Measurements from ENCODE around the gene GRHL1. TPM values are rescaled to one million over a fixed set of nuclear protein-coding genes. Genes with fewer than 3 reads are reported as not detected.

The GRHL1 gene
- polyA plus RNA-seq: 2.6 to 15.1 TPM (median 7.8 TPM) in 3 replicates
- 49.7 TPM for polyA plus RNA-seq (2011; ENCODE audit: low read depth)
- polyA plus RNA-seq (2011; cell fraction: cytosol; rRNA removed): 2.1 and 5.7 TPM in 2 replicates
- 12.8 and 15.7 TPM in 2 replicates for polyA plus RNA-seq (2011; cell fraction: nucleus; rRNA removed)
- 1.8 and 56.4 TPM in 2 replicates for polyA plus RNA-seq (2012; ENCODE audit: low replicate concordance)
- polyA minus RNA-seq: 9.2 to 23.4 TPM (median 16.0 TPM) in 3 replicates
- 1.3 TPM for polyA minus RNA-seq (2011; cell fraction: cytosol; rRNA and poly(A)+ RNA removed)
- polyA minus RNA-seq (2011; cell fraction: nucleus; rRNA and poly(A)+ RNA removed): 11.9 TPM in 2 replicates

- H3K9ac ChIP-seq (ENCODE audit: control insufficient read depth, extremely low read depth, insufficient read depth, low read length): peak within 1 kb of the TSS; percentile 56
- DNase-seq (ENCODE audit: low read depth, low spot score): no peak
- FAIRE-seq: no peak
- no peaks in the 10 kb centered on the region for H3K79me2 ChIP-seq (ENCODE audit: control insufficient read depth, insufficient read depth, low read length)
- no peaks in the 10 kb centered on the region for H3K9me3 ChIP-seq (ENCODE audit: control insufficient read depth, low read depth, low read length)
- peaks cover 2% of the 10 kb centered on the region for H3K4me1 ChIP-seq (ENCODE audit: control insufficient read depth, extremely low read depth, insufficient read depth, low read length)
- H3K27me3 ChIP-seq (ENCODE audit: control insufficient read depth, extremely low read depth, insufficient read depth, low read length): no peaks in the 10 kb centered on the region
- dilution Hi-C loops (cut with MboI; ENCODE audit: extremely low pct_ligation_motif_present, low sequenced_read_pairs): no loop called here
- H3K27ac ChIP-seq (ENCODE audit: control insufficient read depth, insufficient read depth, low read length): no peak within 1 kb of the TSS
- peak within 1 kb of the TSS; percentile 72 for H2AFZ ChIP-seq (ENCODE audit: control insufficient read depth, low read length)
- no peak for TF ChIP-seq CTCF (optimal IDR thresholded peaks at IDR 0.05 in 1 of 3, IDR thresholded peaks at IDR 0.05 in 1 of 3, conservative IDR thresholded peaks at IDR 0.05 in 1 of 3; ENCODE audit: extremely low read depth in 1 of 3, insufficient read depth in 2 of 3, low read length in 3 of 3)
- no peak for TF ChIP-seq EZH2 (IDR thresholded peaks at IDR 0.05; ENCODE audit: low read length)
- H3K4me2 ChIP-seq (ENCODE audit: control insufficient read depth, extremely low read depth, insufficient read depth, low read depth, low read length): peak within 1 kb of the TSS; percentile 71
- no peaks in the 10 kb centered on the region for H3K9me1 ChIP-seq (ENCODE audit: control insufficient read depth, extremely low read depth, insufficient read depth, low read length)
- H3K36me3 ChIP-seq (ENCODE audit: control insufficient read depth in 2 of 2, extremely low read depth in 1 of 2, insufficient read depth in 2 of 2, low read length in 2 of 2): no peaks in the 10 kb centered on the region
- peak within 1 kb of the TSS; percentile 50 to 72 (median 59) for H3K4me3 ChIP-seq (ENCODE audit: control insufficient read depth in 2 of 3, extremely low read depth in 1 of 3, insufficient read depth in 2 of 3, low read depth in 1 of 3, low read length in 3 of 3)
- no peaks in the 10 kb centered on the region for H4K20me1 ChIP-seq (ENCODE audit: control insufficient read depth, extremely low read depth, insufficient read depth, low read length)
Observed at GRCh38 chr2:9951522-9952285, at the start of gene GRHL1. GRHL1 (plus strand) TSS chr2:9951693; CDS start chr2:9951834, 141 bp downstream.

- H3K4me2 ChIP-seq (ENCODE audit: control insufficient read depth, extremely low read depth, insufficient read depth, low read depth, low read length): no peak overlapping the region
- no peaks in the 10 kb centered on the region for H3K79me2 ChIP-seq (ENCODE audit: control insufficient read depth, insufficient read depth, low read length)
- H3K27ac ChIP-seq (ENCODE audit: control insufficient read depth, insufficient read depth, low read length): no peak overlapping the region
- no peaks in the 10 kb centered on the region for H3K27me3 ChIP-seq (ENCODE audit: control insufficient read depth, extremely low read depth, insufficient read depth, low read length)
- no peaks in the 10 kb centered on the region for H3K36me3 ChIP-seq (ENCODE audit: control insufficient read depth in 2 of 2, extremely low read depth in 1 of 2, insufficient read depth in 2 of 2, low read length in 2 of 2)
- no peaks in the 10 kb centered on the region for H4K20me1 ChIP-seq (ENCODE audit: control insufficient read depth, extremely low read depth, insufficient read depth, low read length)
- FAIRE-seq (no peak), DNase-seq (ENCODE audit: low read depth, low spot score) (no peak)
- no peaks in the 10 kb centered on the region for H3K4me1 ChIP-seq (ENCODE audit: control insufficient read depth, extremely low read depth, insufficient read depth, low read length)
- H3K9ac ChIP-seq (ENCODE audit: control insufficient read depth, extremely low read depth, insufficient read depth, low read length): no peak overlapping the region
- H3K9me1 ChIP-seq (ENCODE audit: control insufficient read depth, extremely low read depth, insufficient read depth, low read length): no peaks in the 10 kb centered on the region
- dilution Hi-C loops (cut with MboI; ENCODE audit: extremely low pct_ligation_motif_present, low sequenced_read_pairs): no loop called here
- no peaks in the 10 kb centered on the region for H3K9me3 ChIP-seq (ENCODE audit: control insufficient read depth, low read depth, low read length)
- no peak overlapping the region for H2AFZ ChIP-seq (ENCODE audit: control insufficient read depth, low read length)
- TF ChIP-seq EZH2 (IDR thresholded peaks at IDR 0.05; ENCODE audit: low read length): no peak
- no peak for TF ChIP-seq CTCF (optimal IDR thresholded peaks at IDR 0.05 in 1 of 3, IDR thresholded peaks at IDR 0.05 in 1 of 3, conservative IDR thresholded peaks at IDR 0.05 in 1 of 3; ENCODE audit: extremely low read depth in 1 of 3, insufficient read depth in 2 of 3, low read length in 3 of 3)
- H3K4me3 ChIP-seq (ENCODE audit: control insufficient read depth in 2 of 3, extremely low read depth in 1 of 3, insufficient read depth in 2 of 3, low read depth in 1 of 3, low read length in 3 of 3): no peak overlapping the region
Observed at GRCh38 chr2:9905413-9905812, 46.1 kb upstream of the GRHL1 start.
